Measurements from ENCODE around the gene SYNGR2.
A peak's percentile ranks its signal among the peaks of the same experiment; 100 is the strongest.

- peak; percentile 86 to 92 (median 91) for TF ChIP-seq CTCF (IDR thresholded peaks at IDR 0.05)
- TF ChIP-seq POLR2A (IDR thresholded peaks at IDR 0.05), result no peak
These were observed 8.2 kb downstream of the SYNGR2 start for GRCh38 chr17:78176548-78177025.

Data from tibial nerve (tissue), 3 donors.